Panc1 (cell line): ENCODE results near the gene PHF20.

Experiments
- CTCF ChIP-seq: fragments of 450-650 bp; IDR thresholded peaks from 2 replicates; pipeline ENCODE4 v1.5.1; 2017; ENCODE audit warnings: mild to moderate bottlenecking
- POLR2AphosphoS5 ChIP-seq: IDR thresholded peaks from 2 replicates; pipeline ENCODE4 v1.6.1; 2012; ENCODE audit warnings: mild to moderate bottlenecking, low read depth, low read length, moderate library complexity
- REST ChIP-seq, 2 experiments: IDR thresholded peaks; 2 replicates each; pipeline ENCODE4 v1.6.1; 2011 to 2012; ENCODE audit warnings: low read depth in 2 of 2, control low read depth in 1 of 2, low read length in 1 of 2, mild to moderate bottlenecking in 1 of 2, moderate library complexity in 1 of 2; ENCODE audit not compliant: insufficient read depth in 1 of 2

GRCh38 chr20:35766843-35767242, 5.0 kb upstream of the PHF20 start:
- TF ChIP-seq CTCF (no peak), POLR2AphosphoS5 (no peak), REST (IDR thresholded peaks at IDR 0.05; ENCODE audit: insufficient read depth in 1 of 2, low read depth in 2 of 2, low read length in 1 of 2) (no peak)
